ENCODE data around the gene EDEM1. TPM values are rescaled to one million over a fixed set of nuclear protein-coding genes. Genes with fewer than 3 reads are reported as not detected.

Gene EDEM1
- total and polyA plus RNA-seq, 2 donors (not counting 1 experiment from before 2014, with no cell fraction given): 58.3 to 167 TPM

- H2AFZ ChIP-seq (ENCODE audit: insufficient read depth, low read depth, low read length, poor library complexity, severe bottlenecking): no peak overlapping the region
- H3K27ac ChIP-seq (ENCODE audit: low read length in 2 of 2): peak overlapping the region; percentile 81 to 97
- H4K20me1 ChIP-seq (ENCODE audit: control insufficient read depth, insufficient read depth, low read length, poor library complexity, severe bottlenecking): peaks cover 4% of the 10 kb centered on the region
- WGBS (ENCODE audit: insufficient coverage): 72% methylated on average over 4 of the region's 4 CpGs
- H3K9me3 Mint-ChIP-seq (ENCODE audit: insufficient read depth): no peaks in the 10 kb centered on the region
- intact Hi-C loops (cut with micrococcal nuclease): loop anchor here (1.0 to 5.0 kb wide), 6 partner anchors 10 to 485 kb away; partner anchors contain the start of genes ARL8B, BHLHE40 and EDEM1
- H3K4me3 ChIP-seq (ENCODE audit: control extremely low read depth in 1 of 5, extremely low read depth in 1 of 5, insufficient read depth in 1 of 5, low read depth in 2 of 5, low read length in 4 of 5): no peak overlapping the region
- peak overlapping the region; percentile 60 for H3K4me2 ChIP-seq (replicated peaks; ENCODE audit: low read depth, low read length, poor library complexity, severe bottlenecking)
- POLR2A ChIA-PET: interaction anchor here (0.6 to 3.5 kb wide), 6 partner anchors 10 to 218 kb away, joined by 3 to 58 read pairs (median 4); partner anchors contain the start of genes BHLHE40 and EDEM1
- peak overlapping the region; percentile 93 for H3K27ac Mint-ChIP-seq
- H3K27me3 Mint-ChIP-seq: no peaks in the 10 kb centered on the region
- peak overlapping the region; percentile 79 for H3K4me3 Mint-ChIP-seq
- peaks cover 71 to 81% of the 10 kb centered on the region in 2 donors for H3K4me1 ChIP-seq (ENCODE audit: control insufficient read depth in 2 of 2, insufficient read depth in 2 of 2, low read length in 2 of 2)
- peaks cover 9 to 47% of the 10 kb centered on the region in 2 experiments for H3K36me3 ChIP-seq (replicated peaks in 1 of 2; ENCODE audit: control extremely low read depth in 1 of 2, control insufficient read depth in 1 of 2, extremely low read depth in 1 of 2, insufficient read depth in 2 of 2, low read length in 1 of 2)
- no peak for ATAC-seq (ENCODE audit: low read depth)
- no peaks in the 10 kb centered on the region for H3K27me3 ChIP-seq (replicated peaks in 1 of 4; ENCODE audit: control extremely low read depth in 1 of 4, control insufficient read depth in 3 of 4, insufficient read depth in 4 of 4, low read length in 3 of 4)
- DNase-seq: no peak
- no peak for TF ChIP-seq CTCF (IDR thresholded peaks at IDR 0.05)
- no peak for TF ChIP-seq EZH2 (IDR thresholded peaks at IDR 0.05; ENCODE audit: borderline replicate concordance, insufficient read depth, low read depth, low read length, poor library complexity, severe bottlenecking)
- H3K79me2 ChIP-seq (ENCODE audit: control insufficient read depth, insufficient read depth, low read length): peaks cover 100% of the 10 kb centered on the region
- no peaks in the 10 kb centered on the region for H3K9me3 ChIP-seq (ENCODE audit: control extremely low read depth in 1 of 3, control insufficient read depth in 2 of 3, insufficient read depth in 1 of 3, low read length in 2 of 3)
- H3K4me1 Mint-ChIP-seq: peaks cover 85% of the 10 kb centered on the region
- peak overlapping the region; percentile 25 for H3K9ac ChIP-seq (ENCODE audit: low read length)
- CTCF ChIA-PET: interaction anchor here (0.7 to 3.8 kb wide), 11 partner anchors 9 to 76 kb away, joined by 3 to 13 read pairs (median 5); partner anchors contain the start of gene EDEM1
These were observed 9.5 kb downstream of the EDEM1 start for GRCh38 chr3:5197022-5197421.

All from B cell (primary cell).